Left renal cortex interstitium (tissue), 4 donors: ENCODE data around the gene SS18L1. TPM values are rescaled to one million over a fixed set of nuclear protein-coding genes. Genes with fewer than 3 reads are reported as not detected.
"Not testable (repeated sequence)": the region's sequence is repeated elsewhere in the genome, so short reads cannot be mapped to it uniquely, and the experiment has no call there.

ENCODE experiments used
- DNase-seq, 4 donors: peaks; one replicate each; pipeline ENCODE4 v3.0.0-alpha.2; 2013; ENCODE audit warnings: low read depth in 4 of 4, low spot score in 2 of 4, missing footprints in 1 of 4
- polyA plus RNA-seq, 4 donors: library from polyadenylated mRNA; unstranded; fragments of 120-200 nt; gene quantifications; one replicate each; pipeline ENCODE4 v1.2.1, GENCODE V29; 2013; ENCODE audit not compliant: insufficient read length in 4 of 4

SS18L1 gene
- polyA plus RNA-seq, 4 donors = 15.5 to 27.8 (median 21.2) TPM

DNA sequence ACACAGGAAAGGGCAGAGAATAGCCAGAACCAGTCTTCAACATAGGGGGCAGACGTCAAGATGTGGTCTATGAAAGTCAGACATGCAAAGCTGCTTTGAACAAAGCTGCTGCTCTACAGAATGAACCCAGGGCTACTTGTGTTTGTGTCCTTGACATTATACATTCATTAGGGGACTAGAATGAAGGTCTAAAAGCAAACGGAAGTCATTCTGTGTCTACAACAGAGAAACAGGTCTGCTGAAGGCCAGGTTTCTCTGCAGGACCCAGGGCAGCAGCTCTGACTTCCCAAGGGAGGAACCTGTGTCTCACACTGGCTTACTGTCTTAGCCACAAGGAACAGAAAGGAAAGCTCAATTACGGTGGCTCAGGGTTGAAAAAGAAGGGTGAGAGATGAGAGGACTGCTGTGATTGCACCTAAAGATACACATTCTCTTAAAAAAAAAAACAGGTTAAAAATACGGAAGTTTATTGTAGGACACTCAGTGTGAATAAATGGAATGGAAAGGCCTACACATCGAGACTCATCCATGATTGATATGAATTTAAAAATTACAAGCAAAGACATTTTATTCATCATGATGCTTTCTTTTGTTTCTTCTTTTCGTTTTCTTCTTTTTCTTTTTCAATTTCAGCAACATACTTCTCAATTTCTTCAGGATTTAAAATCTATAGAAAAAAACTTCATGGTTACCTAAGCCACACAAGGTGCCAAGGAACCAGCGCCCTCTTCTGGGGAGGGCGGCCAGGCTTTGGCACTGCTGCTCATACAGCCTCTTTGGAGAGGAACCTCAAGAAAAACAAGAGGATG lies 7.1 kb upstream of the SS18L1 start:
- no peak for DNase-seq

DNA sequence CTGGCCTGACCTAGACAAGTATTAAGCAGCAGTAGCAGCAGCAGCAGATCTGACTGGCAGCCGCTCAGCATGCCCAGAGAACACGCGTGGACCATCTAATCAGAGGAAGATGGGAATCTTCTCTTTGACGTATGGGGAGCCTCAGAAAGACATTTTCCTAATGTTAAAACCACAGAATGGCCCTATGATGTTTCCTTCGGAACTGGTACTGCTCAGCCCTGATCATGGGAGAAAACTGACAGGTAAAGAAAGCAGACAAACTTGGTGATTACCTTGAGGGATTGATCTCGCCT lies 6.5 kb upstream of the SS18L1 start:
- DNase-seq = no peak

DNA sequence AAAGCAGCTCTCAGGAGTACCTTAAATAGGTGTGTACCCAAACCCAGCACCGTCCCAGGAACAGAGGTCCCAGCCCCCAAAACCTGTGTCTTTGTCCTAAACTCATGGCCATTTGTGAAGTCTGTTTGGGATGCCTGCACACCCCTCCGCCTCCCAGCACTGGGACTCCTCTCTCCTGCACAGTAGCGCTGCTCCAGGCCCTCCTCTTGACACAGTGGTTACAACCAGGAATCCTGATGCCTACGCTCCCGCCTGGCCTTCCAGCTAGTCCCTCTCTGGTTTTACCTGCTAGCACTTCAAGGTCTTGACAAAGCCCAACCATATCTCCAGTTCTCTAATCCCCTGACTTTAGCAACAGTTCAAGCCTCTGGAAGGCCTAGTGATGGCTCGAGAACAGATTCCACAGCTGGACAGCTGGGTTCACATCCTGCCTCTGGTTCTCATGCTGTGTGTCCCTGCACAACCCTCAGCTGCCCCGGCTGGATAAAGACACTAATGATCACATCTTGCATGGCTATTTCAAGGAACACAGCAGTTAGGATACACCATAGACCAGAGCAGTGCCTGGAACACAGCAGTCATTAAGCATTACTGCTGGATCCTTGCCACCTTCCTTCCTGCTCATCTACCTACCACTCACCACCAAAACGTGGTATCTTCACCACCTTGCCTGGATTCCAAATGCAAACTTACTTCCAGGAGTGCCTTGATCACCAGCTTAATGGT lies 5.9 kb upstream of the SS18L1 start:
- no peak for DNase-seq

DNA sequence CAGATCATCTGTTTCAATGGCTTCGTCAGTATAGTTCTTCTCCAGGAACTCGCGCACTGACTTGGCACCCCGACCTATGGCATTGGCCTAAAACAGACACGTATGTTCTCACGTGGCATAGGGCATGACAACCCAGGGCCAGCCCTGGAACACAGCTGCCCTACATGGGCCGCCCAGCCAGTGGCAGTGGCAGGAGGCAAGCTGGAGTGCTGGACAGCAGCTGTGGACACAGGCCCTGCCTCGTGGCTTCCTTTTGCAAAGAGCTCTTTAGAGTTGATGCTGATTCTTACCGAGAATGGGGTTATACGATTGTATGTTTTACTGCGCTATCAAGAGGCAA lies 5.4 kb upstream of the SS18L1 start:
- no peak for DNase-seq

DNA sequence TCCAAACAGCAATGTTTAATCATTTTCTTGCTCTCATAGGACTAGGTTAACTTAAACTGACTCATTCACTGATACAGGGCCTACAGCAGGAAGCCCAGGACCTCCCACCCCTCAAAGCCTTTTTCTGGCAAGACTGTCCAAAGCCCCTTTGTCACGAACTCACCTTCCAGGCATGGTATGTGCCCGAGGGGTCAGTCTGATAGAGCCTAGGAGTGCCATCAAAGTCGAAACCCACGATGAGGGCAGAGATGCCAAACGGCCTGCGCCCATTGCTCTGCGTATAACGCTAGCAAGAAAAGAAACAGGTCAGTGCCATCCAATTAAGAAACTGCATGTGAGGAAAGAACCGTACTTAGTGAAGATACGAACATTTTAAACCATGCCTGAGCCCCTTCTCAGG lies 4.7 kb upstream of the SS18L1 start:
- no peak for DNase-seq

DNA sequence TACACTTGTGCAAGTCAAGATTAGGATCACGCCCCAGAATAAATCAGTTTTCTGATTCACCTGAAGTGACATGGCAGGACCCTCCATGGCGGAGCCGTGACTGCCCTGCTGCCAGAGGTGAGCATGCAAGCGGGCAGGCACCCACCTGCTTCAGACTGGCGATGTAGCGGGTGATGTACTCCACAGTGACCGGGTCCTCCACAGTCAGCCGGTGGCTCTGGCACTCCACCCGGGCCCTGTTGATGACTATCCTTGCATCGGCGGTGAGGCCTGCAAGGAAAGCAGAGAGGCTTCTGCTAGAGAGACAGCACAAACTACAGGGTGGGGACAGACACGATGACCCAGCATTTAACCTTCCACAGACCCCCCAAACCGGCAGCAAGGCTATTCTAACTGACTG lies 3.9 kb upstream of the SS18L1 start:
- no peak for DNase-seq

DNA sequence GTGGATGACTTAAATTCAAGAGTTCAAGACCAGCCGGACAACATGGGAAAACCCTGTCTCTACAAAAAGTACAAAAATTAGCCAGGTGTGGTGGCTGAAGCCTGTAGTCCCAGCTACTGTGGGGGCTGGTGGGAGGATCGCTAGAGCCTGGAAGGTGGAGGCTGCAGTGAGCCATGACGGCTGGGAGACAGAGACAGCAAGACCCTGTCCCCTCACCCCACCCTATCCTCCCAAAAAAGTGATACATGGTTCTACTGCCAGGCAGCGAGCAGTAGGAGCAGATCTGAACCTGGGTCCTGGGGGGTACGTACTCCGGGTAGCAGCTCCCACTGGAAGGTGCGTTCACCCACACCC lies 2.5 kb upstream of the SS18L1 start:
- DNase-seq = no peak

DNA sequence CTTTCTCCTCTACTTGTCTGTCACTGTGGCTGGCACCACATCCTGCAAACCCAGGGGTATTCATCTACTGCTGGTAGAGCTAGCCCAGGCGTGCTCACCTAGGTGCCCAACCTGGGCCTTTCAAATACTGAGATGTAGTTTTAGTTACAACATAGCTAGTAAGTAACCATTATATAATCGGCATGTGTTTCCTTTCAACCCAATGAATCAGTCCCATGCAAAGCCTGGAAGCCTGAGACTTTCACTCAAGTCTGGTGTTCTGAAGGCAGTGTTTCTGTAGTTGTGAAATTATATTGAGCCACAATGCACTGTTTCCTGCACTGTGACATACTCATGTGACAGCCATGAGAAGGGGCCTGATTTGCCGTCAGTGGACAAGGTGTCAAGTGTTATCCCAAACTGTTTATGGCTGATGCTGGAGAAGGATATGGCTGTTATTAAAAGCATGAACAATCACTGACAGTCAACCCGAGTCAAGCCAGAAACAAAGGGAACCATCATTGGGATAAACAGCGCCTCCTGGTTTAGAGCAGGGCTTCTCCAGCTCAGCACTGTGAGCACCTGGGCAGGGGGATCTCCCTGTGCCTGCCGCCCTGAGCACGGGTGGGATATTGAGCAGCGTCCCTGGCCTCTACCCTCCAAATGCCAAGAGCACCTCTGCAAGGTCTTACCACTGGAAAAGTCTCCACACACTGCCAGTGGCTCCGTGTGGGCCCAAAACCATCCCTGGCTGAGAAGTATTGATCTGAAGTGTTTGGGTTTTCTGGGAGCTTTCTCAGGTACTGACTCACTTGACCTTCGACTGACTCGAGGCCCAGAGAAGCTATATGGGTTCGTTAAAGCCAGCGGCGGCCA lies 1.9 kb upstream of the SS18L1 start:
- no peak for DNase-seq

DNA sequence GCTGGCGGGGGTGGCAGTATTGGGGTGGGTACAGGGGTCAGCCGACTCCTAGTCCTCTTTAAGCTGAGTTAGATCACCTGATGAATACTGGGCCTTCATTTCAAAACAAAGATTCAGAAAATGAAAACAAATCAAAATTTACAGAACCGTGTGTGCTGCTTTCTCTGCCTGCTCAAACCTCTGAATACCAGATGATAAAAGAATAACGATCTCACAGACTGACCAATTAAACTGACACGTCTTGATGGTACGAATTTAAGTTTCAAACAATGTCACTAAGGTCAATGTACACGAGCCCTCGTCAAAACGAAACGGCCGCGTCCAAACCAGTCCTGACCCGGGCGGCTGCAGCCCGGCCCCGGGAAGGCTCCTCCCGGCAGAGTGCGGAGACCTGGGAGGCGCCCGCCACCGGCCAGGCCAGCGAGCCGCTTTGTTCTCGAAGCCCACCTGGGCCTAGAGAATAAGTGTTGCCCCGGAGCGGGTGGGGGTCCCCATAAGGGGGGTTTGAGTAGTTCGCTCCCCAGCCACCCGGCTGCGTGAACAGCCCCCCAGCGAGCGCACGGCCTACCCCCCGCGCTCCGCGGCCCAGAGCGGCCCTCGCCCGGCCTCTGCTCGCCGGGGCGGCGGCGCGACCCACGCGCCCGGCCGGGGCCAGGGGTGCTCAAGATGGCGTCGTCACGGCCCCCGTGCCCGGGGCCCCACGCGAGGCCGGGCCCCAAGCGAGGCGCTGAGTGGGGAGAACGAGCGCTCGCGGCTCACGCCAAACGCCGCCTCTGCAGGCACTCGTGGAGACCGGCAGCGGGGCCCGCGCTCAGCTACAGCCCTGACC lies 1.1 kb upstream of the SS18L1 start:
- no peak for DNase-seq

DNA sequence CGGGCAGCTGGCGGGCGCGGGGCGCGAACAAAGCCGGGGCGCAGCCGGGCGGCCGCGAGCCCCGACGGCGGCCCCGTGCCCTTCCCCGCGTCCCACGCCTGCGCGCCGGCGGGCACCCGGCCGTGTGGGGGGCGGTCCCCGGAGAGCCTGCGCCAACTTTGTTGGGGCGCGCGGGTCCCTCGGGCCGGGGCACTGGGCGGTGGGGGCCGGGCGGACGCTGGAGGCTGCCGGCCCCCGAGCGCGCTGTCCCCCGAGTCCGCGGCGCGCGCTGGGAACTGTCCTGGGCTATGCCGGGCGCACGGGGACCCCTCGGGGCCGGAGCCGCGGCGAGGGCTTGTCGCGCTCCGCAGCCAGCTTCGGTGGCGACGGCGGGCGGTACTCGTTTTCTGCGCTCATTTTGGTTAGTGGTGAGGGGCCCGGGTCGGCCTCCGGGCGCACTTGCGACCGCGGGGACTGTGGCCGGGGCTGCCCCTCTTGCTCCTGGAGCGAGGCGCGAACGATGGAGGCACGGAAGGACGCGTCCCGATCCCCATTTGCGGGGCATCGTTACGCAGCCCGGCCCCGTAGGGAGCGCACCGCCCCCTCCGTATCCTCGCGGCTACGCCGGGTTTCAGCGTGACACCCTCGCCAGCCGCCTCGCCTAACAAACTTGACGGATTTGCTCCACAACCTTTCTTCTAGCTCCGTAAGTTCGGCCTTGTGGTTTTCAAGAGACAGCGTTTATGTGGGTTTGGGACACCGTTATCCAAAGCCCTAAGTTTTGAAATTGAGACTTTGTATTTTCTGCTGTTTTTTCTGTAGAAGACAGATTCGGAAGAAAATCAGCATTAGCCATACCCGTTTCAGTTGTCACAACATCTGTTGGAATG lies 622 bp downstream of the SS18L1 start:
- no peak for DNase-seq

DNA sequence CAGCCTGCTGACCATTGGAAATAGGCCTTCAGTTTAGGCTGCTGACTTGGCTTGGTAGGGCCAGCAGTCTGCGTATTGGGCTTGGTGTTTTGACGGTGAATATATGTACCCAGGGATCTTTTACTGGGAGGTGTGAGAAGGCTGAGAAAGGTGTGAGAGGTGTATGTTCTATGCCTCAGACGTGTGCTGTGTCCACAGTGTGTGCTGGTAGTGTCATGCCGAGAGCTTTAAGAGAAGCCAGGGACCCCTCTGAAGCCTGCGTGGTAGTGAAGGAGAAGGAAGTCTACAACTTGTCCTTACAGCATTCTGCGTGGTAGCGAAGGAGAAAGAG lies 2.1 kb downstream of the SS18L1 start:
- no peak for DNase-seq

DNA sequence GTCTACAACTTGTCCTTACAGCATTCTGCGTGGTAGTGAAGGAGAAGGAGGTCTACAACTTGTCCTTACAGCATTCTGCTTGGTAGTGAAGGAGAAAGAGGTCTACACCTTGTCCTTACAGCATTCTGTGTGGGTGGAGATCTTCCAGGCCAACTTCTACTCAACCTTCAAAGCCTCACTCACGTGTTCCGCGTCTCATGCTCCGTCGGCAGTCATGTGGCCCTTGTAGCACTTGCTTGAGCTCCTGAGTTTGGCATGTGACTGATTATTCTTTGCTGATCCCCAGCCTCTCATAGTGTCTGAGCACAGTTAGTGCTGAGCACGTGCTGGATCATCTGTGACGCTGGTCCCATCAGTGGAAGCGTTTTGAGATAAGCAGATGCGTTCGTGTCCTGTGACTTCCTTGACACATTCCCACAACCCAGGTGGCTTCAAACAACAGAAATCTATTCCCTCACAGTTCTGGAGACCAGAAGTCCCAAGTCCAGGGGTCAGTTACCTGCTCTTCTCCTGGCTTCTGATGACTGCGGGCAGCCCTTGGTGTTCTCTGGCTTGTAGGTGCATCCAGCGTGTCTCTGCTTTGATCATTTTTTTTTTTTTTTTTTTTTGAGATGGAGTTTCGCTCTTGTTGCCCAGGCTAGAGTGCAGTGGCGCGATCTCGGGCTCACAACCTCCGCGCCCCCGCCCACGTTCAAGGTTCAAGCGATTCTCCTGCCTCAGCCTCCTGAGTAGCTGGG lies 2.6 kb downstream of the SS18L1 start:
- DNase-seq = no peak

DNA sequence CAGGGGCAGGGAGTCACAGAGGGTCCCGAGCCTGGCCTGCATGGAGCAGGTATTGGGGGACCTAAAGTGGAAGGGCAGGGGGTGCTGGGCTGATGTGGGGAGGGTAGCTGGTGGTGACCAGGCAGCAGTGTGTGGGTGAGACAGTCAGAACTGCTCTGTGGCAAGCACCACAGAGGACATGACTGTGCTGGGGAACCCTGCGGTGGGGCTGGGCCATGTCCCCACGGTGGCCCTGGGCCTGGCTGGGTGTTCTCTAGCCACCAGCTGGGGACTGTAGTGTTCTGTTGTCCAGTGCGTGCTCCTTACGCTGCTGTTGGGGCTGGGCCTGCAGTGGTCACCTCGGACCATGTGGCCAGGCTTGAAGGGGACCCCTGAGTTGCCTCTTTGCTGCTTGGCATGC lies 3.6 kb downstream of the SS18L1 start:
- DNase-seq = no peak

DNA sequence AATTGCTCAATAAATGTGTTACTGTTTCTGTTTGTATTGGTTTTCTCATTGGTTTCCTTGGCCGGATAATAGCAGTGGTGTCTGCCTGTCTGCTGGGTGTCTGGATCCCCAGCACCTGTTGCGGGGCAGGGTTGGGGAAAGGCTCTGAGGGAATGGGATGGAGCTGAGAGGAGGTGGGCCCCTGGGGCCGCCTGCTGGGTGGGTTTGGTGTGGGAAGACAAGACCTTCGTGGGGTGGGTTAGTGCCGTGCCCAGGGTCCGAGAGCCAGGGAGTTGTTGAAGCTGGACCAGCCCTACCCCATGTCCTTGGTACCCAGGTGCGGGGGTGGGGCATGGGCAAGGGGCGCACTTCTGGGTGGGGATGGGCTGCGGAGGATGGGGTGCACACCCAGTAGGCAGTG lies 4.0 kb downstream of the SS18L1 start:
- no peak for DNase-seq

DNA sequence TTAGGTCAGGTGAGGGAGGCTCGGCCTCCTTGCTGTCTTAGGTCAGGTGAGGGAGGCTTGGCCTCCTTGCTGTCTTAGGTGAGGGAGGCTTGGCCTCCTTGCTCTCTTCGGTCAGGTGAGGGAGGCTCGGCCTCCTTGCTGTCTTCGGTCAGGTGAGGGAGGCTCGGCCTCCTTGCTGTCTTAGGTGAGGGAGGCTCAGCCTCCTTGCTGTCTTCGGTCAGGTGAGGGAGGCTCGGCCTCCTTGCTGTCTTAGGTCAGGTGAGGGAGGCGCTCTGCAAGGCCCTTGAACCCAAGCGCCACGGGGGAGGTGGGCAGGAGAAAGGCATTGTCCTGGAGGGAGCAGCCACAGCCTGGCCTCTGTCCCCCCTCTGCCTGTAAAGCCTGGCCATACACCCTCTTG lies 4.8 kb downstream of the SS18L1 start:
- not testable (repeated sequence) for DNase-seq

DNA sequence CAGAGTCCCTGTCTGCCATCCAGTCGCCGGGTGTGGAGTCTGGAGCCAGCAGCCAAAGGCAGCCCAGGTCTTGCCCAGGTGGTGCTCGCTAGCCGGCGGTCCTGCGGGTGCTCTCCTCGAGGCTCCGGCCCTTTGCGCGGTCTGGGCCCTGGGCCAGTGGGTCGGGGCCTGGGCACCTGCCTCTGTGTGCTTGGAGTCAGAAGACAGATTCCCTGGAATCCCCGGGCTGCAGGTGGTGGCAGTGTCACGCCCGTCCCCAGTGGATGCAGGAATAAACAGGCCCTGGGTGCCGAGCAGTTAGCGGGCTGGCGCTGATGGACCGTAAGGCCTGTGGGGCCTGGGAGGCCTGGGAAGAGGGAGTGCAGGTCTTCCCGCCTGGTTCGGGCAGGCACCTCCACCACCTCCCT lies 5.3 kb downstream of the SS18L1 start:
- DNase-seq = no peak

DNA sequence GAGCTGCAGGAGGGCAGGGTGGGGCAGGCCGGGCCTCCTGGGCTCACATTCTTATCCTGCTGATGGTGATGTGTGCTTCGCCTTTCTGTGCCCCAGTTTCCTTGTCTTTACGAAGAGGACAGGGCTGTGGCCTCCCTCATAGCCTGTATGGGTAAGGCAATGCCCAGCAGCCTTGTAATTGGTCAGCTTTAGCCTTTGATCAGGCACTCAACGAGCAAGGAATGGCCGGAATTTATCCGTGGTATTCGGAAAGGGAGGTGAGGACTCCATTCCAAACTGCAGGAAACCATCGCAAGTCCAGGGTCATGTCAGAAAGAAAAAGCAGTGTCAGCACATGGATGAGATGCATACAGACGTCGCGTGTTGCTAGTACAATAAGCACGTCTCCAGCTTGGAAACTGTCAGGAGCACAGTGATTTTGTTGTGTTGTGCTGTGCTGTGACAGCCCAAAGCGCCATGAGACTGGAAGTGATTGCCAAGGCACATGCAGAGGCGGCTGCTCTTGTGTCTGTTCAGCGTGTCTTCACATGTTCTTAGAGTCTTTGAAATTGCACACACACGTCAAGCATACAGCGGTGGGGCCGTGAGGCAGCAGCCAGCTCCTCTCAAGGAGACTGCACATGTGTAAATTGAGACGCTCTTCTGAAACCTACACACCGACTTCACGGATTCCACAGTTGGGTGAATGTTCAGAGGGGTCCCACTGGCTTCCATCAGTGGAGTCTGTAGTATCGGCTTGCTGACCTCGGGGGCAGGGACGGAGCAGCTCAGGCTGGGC lies 6.2 kb downstream of the SS18L1 start:
- DNase-seq = no peak

DNA sequence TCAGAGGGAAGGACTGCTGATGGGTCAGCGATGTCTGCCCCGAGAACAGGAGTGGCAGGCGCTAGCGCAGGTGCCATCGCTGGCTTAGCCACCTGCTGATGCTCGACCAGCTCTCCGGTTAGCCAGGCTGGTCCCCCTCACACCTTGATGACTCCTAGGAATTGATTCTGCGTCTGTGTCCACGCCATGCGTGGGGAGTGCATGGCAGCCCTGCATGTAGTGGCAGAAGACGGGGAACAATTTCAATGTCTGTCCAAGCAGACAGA lies 6.7 kb downstream of the SS18L1 start:
- DNase-seq = no peak

DNA sequence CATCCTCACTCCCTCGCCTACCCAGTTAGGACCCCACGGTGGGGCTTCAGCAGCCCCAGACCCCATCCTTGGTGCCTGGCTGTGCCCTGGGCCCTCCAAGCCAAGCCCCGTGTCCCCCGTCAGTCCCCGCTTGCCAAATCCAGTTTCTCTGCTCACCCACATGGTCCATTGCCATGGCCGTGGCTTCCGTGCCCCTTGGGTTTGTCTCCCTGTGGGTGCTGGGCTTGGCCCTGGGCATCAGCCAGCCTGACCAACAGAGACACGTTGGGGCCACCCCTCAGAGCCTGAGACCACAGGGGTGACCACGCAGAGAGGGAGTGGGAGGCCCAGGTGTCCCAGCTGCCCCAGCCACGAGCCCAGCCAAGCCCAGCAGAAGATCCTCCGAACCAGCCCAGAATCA lies 7.7 kb downstream of the SS18L1 start:
- DNase-seq = no peak
